ENCODE results near the gene FAM124A.

Gene FAM124A

GRCh38 chr13:51311957-51312520 lies 89.8 kb downstream of the FAM124A start:
- DNase-seq, result no peak

GRCh38 chr13:51313619-51314018 lies 91.4 kb downstream of the FAM124A start:
- DNase-seq, result no peak

GRCh38 chr13:51317262-51317661 lies 95.1 kb downstream of the FAM124A start:
- peak; percentile 45 for DNase-seq

- no peak for DNase-seq
Measured at GRCh38 chr13:51318015-51318414, 95.8 kb downstream of the FAM124A start.

GRCh38 chr13:51318876-51319275 lies 96.7 kb downstream of the FAM124A start:
- no peak for DNase-seq

- no peak for DNase-seq
Measured at GRCh38 chr13:51321836-51322235, 99.6 kb downstream of the FAM124A start.

- no peak for DNase-seq
Measured at GRCh38 chr13:51322826-51323225, 100.6 kb downstream of the FAM124A start.

- no peak for DNase-seq
Measured at GRCh38 chr13:51323824-51324511, 101.8 kb downstream of the FAM124A start.

GRCh38 chr13:51324714-51325420 lies 102.7 kb downstream of the FAM124A start:
- DNase-seq, result no peak

- DNase-seq, result no peak
Measured at GRCh38 chr13:51325837-51326236, 103.6 kb downstream of the FAM124A start.

- no peak for DNase-seq
Measured at GRCh38 chr13:51326777-51327176, 104.6 kb downstream of the FAM124A start.

- DNase-seq, result no peak
Measured at GRCh38 chr13:51327961-51328360, 105.8 kb downstream of the FAM124A start.

GRCh38 chr13:51328488-51328887 lies 106.3 kb downstream of the FAM124A start:
- no peak for DNase-seq

GRCh38 chr13:51329606-51330005 lies 107.4 kb downstream of the FAM124A start:
- DNase-seq, result no peak

- peak; percentile 10 for DNase-seq
Measured at GRCh38 chr13:51330791-51331190, 108.6 kb downstream of the FAM124A start.

- DNase-seq, result no peak
Measured at GRCh38 chr13:51331354-51331861, 109.2 kb downstream of the FAM124A start.

GRCh38 chr13:51332566-51333361 lies 110.6 kb downstream of the FAM124A start:
- no peak for DNase-seq

- no peak for DNase-seq
Measured at GRCh38 chr13:51333421-51333820, 111.2 kb downstream of the FAM124A start.

GRCh38 chr13:51333826-51334225 lies 111.6 kb downstream of the FAM124A start:
- no peak for DNase-seq

Data from fibroblast of skin of abdomen (primary cell).